ENCODE data around the gene DGCR6L.
"Not testable (repeated sequence)": the region's sequence is repeated elsewhere in the genome, so short reads cannot be mapped to it uniquely, and the experiment has no call there.

Gene DGCR6L

GRCh38 chr22:20319745-20320658, at the start of gene DGCR6L:
DGCR6L (minus strand) TSS chr22:20320060; CDS start chr22:20319988, 72 bp downstream.
- in situ Hi-C loops (cut with MboI; ENCODE audit: low sequenced_read_pairs): no loop called here

GRCh38 chr22:20368875-20369274, 49.0 kb upstream of the DGCR6L start:
- in situ Hi-C loops (cut with MboI; ENCODE audit: low sequenced_read_pairs): not testable (repeated sequence)

- in situ Hi-C loops (cut with MboI; ENCODE audit: low sequenced_read_pairs): not testable (repeated sequence)
These were observed 47.0 kb upstream of the DGCR6L start for GRCh38 chr22:20366841-20367240.

GRCh38 chr22:20364335-20365260, 44.7 kb upstream of the DGCR6L start:
- in situ Hi-C loops (cut with MboI; ENCODE audit: low sequenced_read_pairs): not testable (repeated sequence)

- in situ Hi-C loops (cut with MboI; ENCODE audit: low sequenced_read_pairs): not testable (repeated sequence)
These were observed 42.5 kb upstream of the DGCR6L start for GRCh38 chr22:20362403-20362802.

- in situ Hi-C loops (cut with MboI; ENCODE audit: low sequenced_read_pairs): not testable (repeated sequence)
These were observed 41.9 kb upstream of the DGCR6L start for GRCh38 chr22:20361752-20362229.

GRCh38 chr22:20360866-20361751, 41.2 kb upstream of the DGCR6L start:
- in situ Hi-C loops (cut with MboI; ENCODE audit: low sequenced_read_pairs): not testable (repeated sequence)

- in situ Hi-C loops (cut with MboI; ENCODE audit: low sequenced_read_pairs): not testable (repeated sequence)
These were observed 40.4 kb upstream of the DGCR6L start for GRCh38 chr22:20360261-20360660.

- in situ Hi-C loops (cut with MboI; ENCODE audit: low sequenced_read_pairs): not testable (repeated sequence)
These were observed 38.8 kb upstream of the DGCR6L start for GRCh38 chr22:20358503-20359239.

GRCh38 chr22:20357967-20358366, 38.1 kb upstream of the DGCR6L start:
- in situ Hi-C loops (cut with MboI; ENCODE audit: low sequenced_read_pairs): not testable (repeated sequence)

GRCh38 chr22:20356906-20357305, 37.0 kb upstream of the DGCR6L start:
- in situ Hi-C loops (cut with MboI; ENCODE audit: low sequenced_read_pairs): not testable (repeated sequence)

- in situ Hi-C loops (cut with MboI; ENCODE audit: low sequenced_read_pairs): not testable (repeated sequence)
These were observed 36.2 kb upstream of the DGCR6L start for GRCh38 chr22:20355939-20356636.

- in situ Hi-C loops (cut with MboI; ENCODE audit: low sequenced_read_pairs): no loop called here
These were observed 34.5 kb upstream of the DGCR6L start for GRCh38 chr22:20354238-20354975.

- in situ Hi-C loops (cut with MboI; ENCODE audit: low sequenced_read_pairs): not testable (repeated sequence)
These were observed 32.7 kb upstream of the DGCR6L start for GRCh38 chr22:20352536-20352935.

GRCh38 chr22:20346553-20346952, 26.7 kb upstream of the DGCR6L start:
- in situ Hi-C loops (cut with MboI; ENCODE audit: low sequenced_read_pairs): not testable (repeated sequence)

- in situ Hi-C loops (cut with MboI; ENCODE audit: low sequenced_read_pairs): not testable (repeated sequence)
These were observed 18.4 kb upstream of the DGCR6L start for GRCh38 chr22:20338291-20338690.

- in situ Hi-C loops (cut with MboI; ENCODE audit: low sequenced_read_pairs): not testable (repeated sequence)
These were observed 17.9 kb upstream of the DGCR6L start for GRCh38 chr22:20337807-20338206.

- in situ Hi-C loops (cut with MboI; ENCODE audit: low sequenced_read_pairs): not testable (repeated sequence)
These were observed 16.7 kb upstream of the DGCR6L start for GRCh38 chr22:20336561-20336960.

All from HL-60/S4 treated with retinoic acid at 250 ng/mL for 4 days and 3 days (cell line).